Mucosa of descending colon (tissue), 3 donors: ENCODE results near the gene ANO1. TPM values are rescaled to one million over a fixed set of nuclear protein-coding genes. Genes with fewer than 3 reads are reported as not detected.

ENCODE experiments used
- ATAC-seq: fragments of 200-7000 bp; cut with Tn5 transposase; one replicate; pipeline ENCODE4 v1.9.1; 2020; ENCODE audit warnings: mild to moderate bottlenecking, moderate library complexity
- DNase-seq, 3 donors: peaks; one replicate each; pipeline ENCODE4 v3.0.0-alpha.2; 2020
- H3K36me3 ChIP-seq: fragments of 200-600 bp; one replicate; pipeline ENCODE4 v1.8.0; 2021; ENCODE audit warnings: low read depth, mild to moderate bottlenecking
- H3K4me1 ChIP-seq: fragments of 200-600 bp; one replicate; pipeline ENCODE4 v1.8.0; 2021; ENCODE audit warnings: low read depth, mild to moderate bottlenecking
- H3K4me3 ChIP-seq: fragments of 200-600 bp; one replicate; pipeline ENCODE4 v1.8.0; 2021; ENCODE audit warnings: mild to moderate bottlenecking
- H3K9me3 ChIP-seq: fragments of 200-600 bp; one replicate; pipeline ENCODE4 v1.8.0; 2021; ENCODE audit warnings: mild to moderate bottlenecking
- intact Hi-C, 2 donors: fragments of 100-400 bp; cut with DNase I in 1 of 2; cut with micrococcal nuclease in 1 of 2; formaldehyde crosslinking; loops; one replicate each; pipeline versions ENCODE4 v1.11.0 to v1.11.1; 2022; cut with DNase I, micrococcal nuclease
- total RNA-seq, 3 donors: library from RNA; stranded (reverse); fragmentation: NEBNext Ultra II Directional in 2 of 3; extraction: Animal tissue kit (Norgen Biotek cat#: 25700) in 2 of 3; gene quantifications; one replicate each; pipeline versions ENCODE4 v1.2.1 to v1.2.4, GENCODE V29; 2021 to 2023
- TF ChIP-seq, protein P1 (sequence below): fragments of 200-600 bp; IDR thresholded peaks from one replicate; pipeline ENCODE4 v1.8.0; 2022; ENCODE audit warnings: antibody characterized with exemption, mild to moderate bottlenecking
- donor health status: DM: no; HTN: no; CAD: no; lungs with moderate emphysema.
- donor health status: DM: no; HTN: no; CAD: no.
- donor health status: DM: no; HTN: yes; CAD: no.

The ANO1 gene
- total RNA-seq, 3 donors from 2014 or later: 10.7 to 26.6 (median 11.8) TPM

DNA sequence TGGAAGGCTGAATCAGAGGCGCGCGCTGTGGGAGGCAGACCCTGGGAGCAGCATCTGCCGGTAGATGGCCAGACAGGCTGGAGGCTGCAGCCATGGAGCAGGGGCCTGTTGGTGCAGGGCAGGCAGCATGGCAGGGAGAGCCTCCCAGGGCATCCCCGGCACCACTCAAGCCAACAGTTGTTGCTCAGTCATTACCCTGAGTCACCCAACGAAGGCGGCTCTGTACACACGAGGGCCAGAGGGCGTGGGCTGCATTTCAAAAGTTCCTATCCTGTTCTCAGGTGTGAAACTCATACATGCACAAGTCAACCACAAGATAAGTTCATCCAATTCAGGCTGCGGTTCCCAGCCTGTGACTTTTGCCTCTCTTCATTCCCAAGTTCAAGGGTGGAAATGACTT lies 2.6 kb downstream of the ANO1 start:
- Histone ChIP-seq H3K4me1 (no peaks in the 10 kb centered on the region), H3K4me3 (no peak overlapping the region), H3K36me3 (no peaks in the 10 kb centered on the region), H3K9me3 (no peaks in the 10 kb centered on the region)
- DNase-seq (peak in 1 of 3 donors; percentile 19), ATAC-seq (peak; percentile 75)
- intact Hi-C loops: no loop called here
- TF ChIP-seq, protein P1, sequence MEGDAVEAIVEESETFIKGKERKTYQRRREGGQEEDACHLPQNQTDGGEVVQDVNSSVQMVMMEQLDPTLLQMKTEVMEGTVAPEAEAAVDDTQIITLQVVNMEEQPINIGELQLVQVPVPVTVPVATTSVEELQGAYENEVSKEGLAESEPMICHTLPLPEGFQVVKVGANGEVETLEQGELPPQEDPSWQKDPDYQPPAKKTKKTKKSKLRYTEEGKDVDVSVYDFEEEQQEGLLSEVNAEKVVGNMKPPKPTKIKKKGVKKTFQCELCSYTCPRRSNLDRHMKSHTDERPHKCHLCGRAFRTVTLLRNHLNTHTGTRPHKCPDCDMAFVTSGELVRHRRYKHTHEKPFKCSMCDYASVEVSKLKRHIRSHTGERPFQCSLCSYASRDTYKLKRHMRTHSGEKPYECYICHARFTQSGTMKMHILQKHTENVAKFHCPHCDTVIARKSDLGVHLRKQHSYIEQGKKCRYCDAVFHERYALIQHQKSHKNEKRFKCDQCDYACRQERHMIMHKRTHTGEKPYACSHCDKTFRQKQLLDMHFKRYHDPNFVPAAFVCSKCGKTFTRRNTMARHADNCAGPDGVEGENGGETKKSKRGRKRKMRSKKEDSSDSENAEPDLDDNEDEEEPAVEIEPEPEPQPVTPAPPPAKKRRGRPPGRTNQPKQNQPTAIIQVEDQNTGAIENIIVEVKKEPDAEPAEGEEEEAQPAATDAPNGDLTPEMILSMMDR: no peak

DNA sequence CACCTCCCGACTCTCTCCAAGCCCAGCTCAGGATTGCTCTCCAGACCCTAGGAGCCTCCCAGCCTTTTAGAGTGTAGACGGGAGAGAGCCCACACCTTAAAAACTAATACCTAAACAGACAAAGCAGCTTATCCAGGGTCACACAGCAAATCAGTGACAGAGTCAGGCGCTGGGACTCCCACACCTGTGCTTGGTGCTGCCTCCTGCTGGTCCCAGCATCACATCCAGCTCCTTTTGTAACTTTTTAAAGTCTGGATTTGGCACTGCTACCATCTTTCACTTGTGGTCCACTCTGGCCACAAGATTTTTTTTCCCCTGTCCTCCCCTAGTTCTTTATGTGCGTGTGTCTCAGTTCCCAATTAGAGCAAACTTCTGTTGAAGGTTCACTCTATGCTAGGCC lies 4.7 kb downstream of the ANO1 start:
- H3K36me3 ChIP-seq: no peaks in the 10 kb centered on the region
- H3K4me1 ChIP-seq: no peaks in the 10 kb centered on the region
- ATAC-seq: no peak
- TF ChIP-seq, protein P1: no peak
- intact Hi-C loops: no loop called here
- peak in 1 of 3 donors; percentile 17 for DNase-seq
- H3K4me3 ChIP-seq: no peak overlapping the region
- no peaks in the 10 kb centered on the region for H3K9me3 ChIP-seq

DNA sequence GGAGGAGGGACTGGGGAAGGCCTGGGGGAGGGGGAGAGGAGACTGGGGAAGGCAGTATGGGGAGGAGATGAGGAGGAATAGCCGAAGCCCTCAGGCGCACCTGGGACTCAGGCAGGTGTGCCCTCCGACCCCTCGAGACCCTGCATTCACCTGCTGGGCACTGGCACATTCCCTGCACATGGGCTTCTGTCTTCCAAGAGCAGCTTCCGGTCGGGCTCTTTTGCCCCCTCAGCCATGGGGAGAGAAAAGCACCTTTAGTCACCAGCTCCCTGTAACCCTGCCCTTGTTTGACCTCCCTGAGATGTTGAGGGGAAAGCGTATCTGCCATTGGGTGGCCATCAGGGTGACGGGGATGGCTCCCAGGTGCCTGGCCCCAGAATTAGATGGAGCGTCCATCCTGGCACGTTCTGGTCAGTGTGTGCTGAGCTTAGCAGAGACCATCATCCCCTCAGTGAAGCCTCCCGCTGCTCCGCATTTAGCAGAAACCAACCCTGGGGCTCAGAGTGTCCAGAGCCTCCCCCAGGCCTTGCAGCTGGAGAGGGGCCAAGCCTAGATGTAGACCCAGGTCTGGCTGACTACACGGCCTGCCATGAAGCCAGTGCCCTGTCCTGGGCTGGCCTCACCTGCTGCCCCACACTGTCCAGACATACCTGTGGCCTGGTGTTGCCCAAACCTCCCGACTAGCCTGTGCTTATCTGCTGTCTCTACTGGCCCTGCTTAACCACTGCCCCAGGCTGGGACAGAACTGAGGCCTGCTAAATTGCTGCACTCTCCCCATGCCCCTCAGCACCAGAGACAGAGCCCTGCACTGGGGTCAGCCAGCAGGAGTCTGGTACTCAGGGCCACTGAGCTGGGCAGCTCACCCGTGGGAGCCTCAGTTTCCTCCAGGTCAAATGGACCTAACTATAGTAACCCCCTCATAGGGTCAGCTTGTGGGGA lies 6.2 kb downstream of the ANO1 start:
- intact Hi-C loops: no loop called here

DNA sequence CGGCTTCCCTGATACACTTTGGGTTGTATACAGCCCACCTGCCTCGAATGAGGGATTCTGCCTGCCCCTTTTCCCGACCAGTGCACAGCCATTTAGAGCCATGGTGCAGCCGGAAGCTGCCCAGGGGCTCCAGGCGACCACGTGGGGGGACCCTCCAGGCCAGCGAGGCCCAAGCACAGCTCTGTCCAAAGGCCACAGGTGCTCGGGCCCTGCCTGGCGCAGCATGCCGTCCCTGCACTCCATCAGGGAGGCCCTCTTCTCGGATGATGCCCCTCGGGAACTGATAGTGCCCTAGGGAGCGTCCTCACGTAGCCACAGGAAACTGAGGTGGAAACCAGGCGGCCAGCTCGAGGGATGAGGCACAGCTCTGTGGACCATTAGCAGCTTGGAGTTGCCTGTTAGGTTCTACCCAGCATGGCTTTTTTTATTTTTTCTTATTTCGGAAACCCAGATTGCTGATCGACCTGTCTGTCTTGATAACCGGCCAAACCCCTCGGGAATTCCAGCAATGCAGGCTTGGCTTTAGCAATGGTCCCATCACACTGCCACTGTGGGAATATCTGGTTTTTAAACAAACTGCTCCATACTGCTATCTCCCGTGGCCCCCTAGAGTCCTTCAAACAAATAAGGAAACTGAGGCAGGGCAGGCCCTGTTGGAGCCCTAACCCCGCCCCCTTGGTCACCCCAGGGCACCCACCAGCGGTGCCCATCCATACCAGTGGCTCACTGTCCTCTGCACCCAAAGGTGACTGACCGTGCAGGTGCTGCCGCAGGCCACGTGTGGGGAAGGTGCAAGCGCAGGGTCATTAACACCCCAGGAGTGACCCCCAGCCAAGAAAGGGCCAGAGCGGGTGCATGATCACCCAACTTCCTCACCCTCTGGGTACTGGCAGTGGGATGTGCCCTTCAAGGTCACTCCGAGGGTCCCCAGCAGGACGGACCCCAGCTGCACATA lies 8.0 kb downstream of the ANO1 start:
- intact Hi-C loops: no loop called here
- Histone ChIP-seq H3K9me3 (no peaks in the 10 kb centered on the region), H3K4me1 (no peaks in the 10 kb centered on the region), H3K4me3 (no peak overlapping the region), H3K36me3 (no peaks in the 10 kb centered on the region)
- ATAC-seq (no peak), DNase-seq (no peak)
- TF ChIP-seq, protein P1: no peak

More for the DNA sequence above, 6.2 kb downstream of the ANO1 start:
- H3K9me3 ChIP-seq: no peaks in the 10 kb centered on the region
- H3K4me1 ChIP-seq: no peaks in the 10 kb centered on the region
- H3K36me3 ChIP-seq: no peaks in the 10 kb centered on the region
- no peak overlapping the region for H3K4me3 ChIP-seq
- no peak for DNase-seq
- ATAC-seq: no peak
- TF ChIP-seq, protein P1: no peak

DNA sequence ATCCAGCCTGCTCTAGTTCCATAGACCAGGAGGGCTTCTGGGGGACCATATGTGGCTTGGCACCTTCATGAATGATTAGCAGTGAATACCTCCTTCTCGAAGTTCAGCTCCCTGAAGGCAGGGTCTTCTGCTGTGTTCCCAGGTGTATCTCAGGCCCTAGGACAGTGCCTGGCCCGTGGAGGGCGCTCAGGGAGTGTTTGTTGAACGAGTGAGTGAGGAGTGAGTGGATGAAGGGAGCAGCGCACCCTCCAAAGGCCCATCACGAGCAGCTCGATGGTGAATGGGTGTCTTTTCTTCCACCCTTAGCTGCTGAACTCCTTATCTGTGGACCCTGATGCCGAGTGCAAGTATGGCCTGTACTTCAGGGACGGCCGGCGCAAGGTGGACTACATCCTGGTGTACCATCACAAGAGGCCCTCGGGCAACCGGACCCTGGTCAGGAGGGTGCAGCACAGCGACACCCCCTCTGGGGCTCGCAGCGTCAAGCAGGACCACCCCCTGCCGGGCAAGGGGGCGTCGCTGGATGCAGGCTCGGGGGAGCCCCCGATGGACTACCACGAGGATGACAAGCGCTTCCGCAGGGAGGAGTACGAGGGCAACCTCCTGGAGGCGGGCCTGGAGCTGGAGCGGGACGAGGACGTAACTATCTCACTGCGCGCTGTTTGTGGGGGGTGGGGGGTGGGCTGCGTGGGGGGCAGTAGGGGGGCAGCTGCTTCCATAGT lies 9.5 kb downstream of the ANO1 start:
- intact Hi-C loops: no loop called here
- TF ChIP-seq, protein P1: no peak
- Histone ChIP-seq H3K4me1 (no peaks in the 10 kb centered on the region), H3K9me3 (no peaks in the 10 kb centered on the region), H3K36me3 (no peaks in the 10 kb centered on the region), H3K4me3 (no peak overlapping the region)
- DNase-seq: no peak
- no peak for ATAC-seq
